ENCODE data around the gene THRB.

- TF ChIP-seq CTCF (IDR thresholded peaks at IDR 0.05 in 8 of 11, conservative IDR thresholded peaks at IDR 0.05 in 3 of 11) (no peak), POLR2AphosphoS5 (IDR thresholded peaks at IDR 0.05) (no peak)
Measured at GRCh38 chr3:24393316-24393715, 101.3 kb downstream of the THRB start.
